HEK293 (cell line): Measurements from ENCODE around the gene SFXN3.
A peak's percentile ranks its signal among the peaks of the same experiment; 100 is the strongest.

Experiments used
- CTCF ChIA-PET: fragments of 350-600 bp; formaldehyde crosslinking; extraction: SDS; loops from one replicate; lab custom pipeline; 2021; ENCODE audit warnings: antibody characterized with exemption; lab: Yijun Ruan, JAX
- POLR2A ChIA-PET: fragments of 300-600 bp; formaldehyde crosslinking; extraction: SDS; loops from one replicate; lab custom pipeline; 2020; ENCODE audit warnings: antibody characterized with exemption, inconsistent platforms; lab: Yijun Ruan, JAX
- H3K27ac ChIP-seq: fragments of 200-500 bp; sonication (Bioruptor generic); 2 replicates; pipeline ENCODE4 v1.5.1; 2014; ENCODE audit warnings: low read depth, low read length, control low read depth, inconsistent platforms; ENCODE audit errors: extremely low read depth
- H3K36me3 ChIP-seq, 2 experiments: fragments of 200-500 bp in 1 of 2; sonication (Bioruptor generic) in 1 of 2; 1 replicate in 1 of 2; 2 replicates in 1 of 2; pipeline ENCODE4 v1.5.1; 2014 to 2017; ENCODE audit warnings: inconsistent platforms in 2 of 2, low read length in 2 of 2; ENCODE audit not compliant: control insufficient read depth in 2 of 2, insufficient read depth in 1 of 2
- H3K4me1 ChIP-seq: fragments of 200-500 bp; sonication (Bioruptor generic); 2 replicates; pipeline ENCODE4 v1.5.1; 2014; ENCODE audit warnings: mild to moderate bottlenecking, low read length, inconsistent platforms; ENCODE audit not compliant: control insufficient read depth, insufficient read depth
- H3K4me3 ChIP-seq: 2 replicates; pipeline ENCODE4 v1.5.1; 2011; ENCODE audit warnings: low read depth, mild to moderate bottlenecking, control low read depth, low read length, moderate library complexity
- H3K9me3 ChIP-seq: fragments of 200-500 bp; sonication (Bioruptor generic); 2 replicates; pipeline ENCODE4 v1.5.1; 2014; ENCODE audit warnings: low read depth, low read length, inconsistent platforms; ENCODE audit not compliant: control insufficient read depth, insufficient read depth
- BCL11B ChIP-seq: fragments of 450-650 bp; formaldehyde crosslinking; IDR thresholded peaks from 2 replicates; pipeline ENCODE4 v1.5.1; 2016; ENCODE audit warnings: low read depth, missing biosample characterization, missing genetic modification characterization
- GFI1B ChIP-seq: fragments of 450-650 bp; formaldehyde crosslinking; IDR thresholded peaks from 2 replicates; pipeline ENCODE4 v1.5.1; 2016; ENCODE audit warnings: missing biosample characterization, missing genetic modification characterization
- GLIS2 ChIP-seq: fragments of 450-650 bp; formaldehyde crosslinking; IDR thresholded peaks from 2 replicates; pipeline ENCODE4 v1.5.1; 2016; ENCODE audit warnings: missing biosample characterization, missing genetic modification characterization
- HOXD13 ChIP-seq: sonication (generic); formaldehyde crosslinking; IDR thresholded peaks from 2 replicates; pipeline ENCODE4 v1.8.0; 2022; ENCODE audit warnings: missing genetic modification reagents, borderline replicate concordance
- KLF1 ChIP-seq: fragments of 450-650 bp; formaldehyde crosslinking; IDR thresholded peaks from 2 replicates; pipeline ENCODE4 v1.5.1; 2016; ENCODE audit warnings: missing biosample characterization, missing genetic modification characterization
- KLF17 ChIP-seq: fragments of 450-650 bp; formaldehyde crosslinking; IDR thresholded peaks from 2 replicates; pipeline ENCODE4 v1.5.1; 2016; ENCODE audit warnings: missing biosample characterization, missing genetic modification characterization
- MZF1 ChIP-seq: fragments of 450-650 bp; formaldehyde crosslinking; IDR thresholded peaks from 2 replicates; pipeline ENCODE4 v1.5.1; 2017; ENCODE audit warnings: missing biosample characterization, missing genetic modification characterization, borderline replicate concordance
- PRDM6 ChIP-seq: fragments of 450-650 bp; formaldehyde crosslinking; IDR thresholded peaks from 2 replicates; pipeline ENCODE4 v1.5.1; 2017; ENCODE audit warnings: missing biosample characterization, missing genetic modification characterization
- SCRT2 ChIP-seq: fragments of 450-650 bp; formaldehyde crosslinking; IDR thresholded peaks from 2 replicates; pipeline ENCODE4 v1.5.1; 2016; ENCODE audit warnings: missing biosample characterization, missing genetic modification characterization
- WT1 ChIP-seq: fragments of 450-650 bp; formaldehyde crosslinking; IDR thresholded peaks from 2 replicates; pipeline ENCODE4 v1.5.1; 2016; ENCODE audit warnings: missing biosample characterization, missing genetic modification characterization
- ZBTB21 ChIP-seq: fragments of 450-650 bp; formaldehyde crosslinking; IDR thresholded peaks from 2 replicates; pipeline ENCODE4 v1.5.1; 2017; ENCODE audit warnings: missing biosample characterization, missing genetic modification characterization
- ZBTB26 ChIP-seq: fragments of 450-650 bp; formaldehyde crosslinking; optimal IDR thresholded peaks from 2 replicates; pipeline ENCODE3; 2016; ENCODE audit warnings: missing biosample characterization, mild to moderate bottlenecking, missing genetic modification characterization
- ZBTB8A ChIP-seq: fragments of 450-650 bp; formaldehyde crosslinking; IDR thresholded peaks from 2 replicates; pipeline ENCODE4 v1.5.1; 2016; ENCODE audit warnings: missing biosample characterization, missing genetic modification characterization
- ZEB2 ChIP-seq: fragments of 450-650 bp; formaldehyde crosslinking; IDR thresholded peaks from 2 replicates; pipeline ENCODE4 v1.5.1; 2016; ENCODE audit warnings: missing biosample characterization, missing genetic modification characterization
- ZFP69B ChIP-seq: fragments of 450-650 bp; formaldehyde crosslinking; IDR thresholded peaks from 2 replicates; pipeline ENCODE4 v1.5.1; 2016; ENCODE audit warnings: missing biosample characterization, missing genetic modification characterization
- ZNF132 ChIP-seq: fragments of 450-650 bp; formaldehyde crosslinking; IDR thresholded peaks from 2 replicates; pipeline ENCODE4 v1.5.1; 2017; ENCODE audit warnings: missing biosample characterization, missing genetic modification characterization, borderline replicate concordance
- ZNF133 ChIP-seq: fragments of 450-650 bp; formaldehyde crosslinking; IDR thresholded peaks from 2 replicates; pipeline ENCODE4 v1.5.1; 2016; ENCODE audit warnings: missing biosample characterization, missing genetic modification characterization
- ZNF169 ChIP-seq: fragments of 450-650 bp; formaldehyde crosslinking; IDR thresholded peaks from 2 replicates; pipeline ENCODE4 v1.5.1; 2016; ENCODE audit warnings: missing biosample characterization, missing genetic modification characterization
- ZNF214 ChIP-seq: fragments of 450-650 bp; formaldehyde crosslinking; IDR thresholded peaks from 2 replicates; pipeline ENCODE4 v1.5.1; 2017; ENCODE audit warnings: missing biosample characterization, mild to moderate bottlenecking, missing genetic modification characterization, borderline replicate concordance
- ZNF266 ChIP-seq: fragments of 450-650 bp; formaldehyde crosslinking; IDR thresholded peaks from 2 replicates; pipeline ENCODE4 v1.5.1; 2016; ENCODE audit warnings: missing biosample characterization, missing genetic modification characterization, low read depth
- ZNF292 ChIP-seq: fragments of 450-650 bp; formaldehyde crosslinking; IDR thresholded peaks from 2 replicates; pipeline ENCODE4 v1.5.1; 2016; ENCODE audit warnings: low read depth, missing biosample characterization, missing genetic modification characterization, borderline replicate concordance
- ZNF324 ChIP-seq: fragments of 450-650 bp; formaldehyde crosslinking; IDR thresholded peaks from 2 replicates; pipeline ENCODE4 v1.5.1; 2016; ENCODE audit warnings: missing biosample characterization, missing genetic modification characterization
- ZNF350 ChIP-seq: fragments of 450-650 bp; formaldehyde crosslinking; IDR thresholded peaks from 2 replicates; pipeline ENCODE4 v1.5.0; 2017; ENCODE audit warnings: missing biosample characterization, mild to moderate bottlenecking, missing genetic modification characterization
- ZNF416 ChIP-seq: fragments of 450-650 bp; formaldehyde crosslinking; IDR thresholded peaks from 2 replicates; pipeline ENCODE4 v1.5.1; 2016; ENCODE audit warnings: missing biosample characterization, missing genetic modification characterization
- ZNF433 ChIP-seq: fragments of 450-650 bp; formaldehyde crosslinking; IDR thresholded peaks from 2 replicates; pipeline ENCODE4 v1.5.1; 2016; ENCODE audit warnings: missing biosample characterization, missing genetic modification characterization, low read depth
- ZNF48 ChIP-seq: fragments of 450-650 bp; formaldehyde crosslinking; IDR thresholded peaks from 2 replicates; pipeline ENCODE4 v1.5.1; 2016; ENCODE audit warnings: missing biosample characterization, missing genetic modification characterization
- ZNF488 ChIP-seq: fragments of 450-650 bp; formaldehyde crosslinking; IDR thresholded peaks from 2 replicates; pipeline ENCODE4 v1.5.1; 2016; ENCODE audit warnings: missing biosample characterization, missing genetic modification characterization
- ZNF521 ChIP-seq: fragments of 450-650 bp; formaldehyde crosslinking; IDR thresholded peaks from 2 replicates; pipeline ENCODE4 v1.5.1; 2017; ENCODE audit warnings: missing biosample characterization, mild to moderate bottlenecking, missing genetic modification characterization
- ZNF549 ChIP-seq: fragments of 450-650 bp; IDR thresholded peaks from 2 replicates; pipeline ENCODE4 v1.5.1; 2018; ENCODE audit warnings: missing biosample characterization, missing genetic modification characterization, mild to moderate bottlenecking, inconsistent platforms, moderate library complexity
- ZNF561 ChIP-seq: fragments of 450-650 bp; IDR thresholded peaks from 2 replicates; pipeline ENCODE4 v1.5.1; 2018; ENCODE audit warnings: missing biosample characterization, missing genetic modification characterization, borderline replicate concordance
- ZNF624 ChIP-seq: fragments of 450-650 bp; formaldehyde crosslinking; IDR thresholded peaks from 2 replicates; pipeline ENCODE4 v1.5.1; 2017; ENCODE audit warnings: missing biosample characterization, missing genetic modification characterization
- ZNF654 ChIP-seq: fragments of 450-650 bp; formaldehyde crosslinking; IDR thresholded peaks from 2 replicates; pipeline ENCODE4 v1.5.1; 2016; ENCODE audit warnings: low read depth, missing biosample characterization, missing genetic modification characterization
- ZNF791 ChIP-seq: fragments of 450-650 bp; formaldehyde crosslinking; IDR thresholded peaks from 2 replicates; pipeline ENCODE4 v1.5.1; 2016; ENCODE audit warnings: missing biosample characterization, missing genetic modification characterization
- ZNF792 ChIP-seq: fragments of 450-650 bp; formaldehyde crosslinking; IDR thresholded peaks from 2 replicates; pipeline ENCODE4 v1.5.1; 2016; ENCODE audit warnings: missing biosample characterization, missing genetic modification characterization
- ZNF830 ChIP-seq: fragments of 450-650 bp; IDR thresholded peaks from 2 replicates; pipeline ENCODE4 v1.5.0; 2018; ENCODE audit warnings: missing biosample characterization, missing genetic modification characterization, low read depth, mild to moderate bottlenecking, moderate library complexity

SFXN3 gene

GRCh38 chr10:101012525-101013364, 18.3 kb upstream of the SFXN3 start:
- Histone ChIP-seq H3K36me3 (peaks cover 0 to 2% of the 10 kb centered on the region in 2 experiments; a peak in 1 of 3 replicates), H3K27ac (no peak overlapping the region), H3K4me3 (no peak overlapping the region), H3K4me1 (peaks cover 4% of the 10 kb centered on the region; the same call in 1 of the 2 replicates), H3K9me3 (no peaks in the 10 kb centered on the region)
- CTCF ChIA-PET = interaction anchor here (0.6 to 4.8 kb wide), 9 partner anchors 9 to 132 kb away, joined by 3 to 64 read pairs (median 6); partner anchors contain the start of gene LZTS2
- POLR2A ChIA-PET = interaction anchor here (2.4 kb wide), 1 partner anchor 14 kb away, joined by 7 read pairs; no protein-coding TSS in a partner anchor
- no peak for TF ChIP-seq ZNF830 (tag by site-specific recombination)
- peak; percentile 51; the same call in 1 of the 2 replicates for TF ChIP-seq GLIS2 (tag by site-specific recombination)
- TF ChIP-seq WT1 (tag by site-specific recombination) = no peak
- no peak for TF ChIP-seq ZFP69B (tag by site-specific recombination)
- 0 out of 2 replicates have a peak, but pooled peaks have one; percentile 17 for TF ChIP-seq ZBTB8A (tag by site-specific recombination)
- no peak for TF ChIP-seq ZNF214 (tag by site-specific recombination)
- no peak for TF ChIP-seq ZNF549 (tag by site-specific recombination)
- no peak for TF ChIP-seq ZNF169
- TF ChIP-seq ZNF792 (tag by site-specific recombination) = no peak
- no peak for TF ChIP-seq GFI1B (tag by site-specific recombination)
- peak; percentile 74; the same call in 1 of the 2 replicates for TF ChIP-seq ZNF561 (tag by site-specific recombination)
- no peak for TF ChIP-seq ZNF133 (tag by site-specific recombination)
- TF ChIP-seq HOXD13 (CRISPR knock-in tag) = no peak
- no peak for TF ChIP-seq ZNF48 (tag by site-specific recombination)
- TF ChIP-seq ZNF132 (tag by site-specific recombination) = no peak
- 0 out of 2 replicates have a peak, but pooled peaks have one; percentile 48 for TF ChIP-seq KLF1 (tag by site-specific recombination)
- peak; percentile 70; the same call in 1 of the 2 replicates for TF ChIP-seq ZEB2
- no peak for TF ChIP-seq ZNF433 (tag by site-specific recombination)
- no peak for TF ChIP-seq ZNF416 (tag by site-specific recombination)
- no peak for TF ChIP-seq ZBTB21 (tag by site-specific recombination)
- no peak for TF ChIP-seq BCL11B (tag by site-specific recombination)
- no peak for TF ChIP-seq ZNF266 (tag by site-specific recombination)
- TF ChIP-seq PRDM6 (tag by site-specific recombination) = no peak
- TF ChIP-seq KLF17 (tag by site-specific recombination) = no peak
- no peak for TF ChIP-seq ZNF350 (tag by site-specific recombination)
- no peak for TF ChIP-seq ZNF292 (tag by site-specific recombination)
- TF ChIP-seq SCRT2 = no peak
- TF ChIP-seq ZNF791 (tag by site-specific recombination) = no peak
- TF ChIP-seq ZNF324 (tag by site-specific recombination) = no peak
- TF ChIP-seq ZNF654 (tag by site-specific recombination) = peak; percentile 71
- TF ChIP-seq MZF1 (tag by site-specific recombination) = no peak
- peak; percentile 15 for TF ChIP-seq ZBTB26
- no peak for TF ChIP-seq ZNF521 (tag by site-specific recombination)
- TF ChIP-seq ZNF488 (tag by site-specific recombination) = no peak
- no peak for TF ChIP-seq ZNF624 (tag by site-specific recombination)
